Activated T-helper 9 cell treated with anti-CD3 and anti-CD28 coated beads, Interleukin-2, amount 50 U/mL, for 16 hours (primary cell): ENCODE measurements around the gene NDUFB11.

Experiments
- DNase-seq: peaks from one replicate; pipeline ENCODE4 v3.0.0-alpha.2; 2020; ENCODE audit warnings: low read depth

Gene NDUFB11

DNA sequence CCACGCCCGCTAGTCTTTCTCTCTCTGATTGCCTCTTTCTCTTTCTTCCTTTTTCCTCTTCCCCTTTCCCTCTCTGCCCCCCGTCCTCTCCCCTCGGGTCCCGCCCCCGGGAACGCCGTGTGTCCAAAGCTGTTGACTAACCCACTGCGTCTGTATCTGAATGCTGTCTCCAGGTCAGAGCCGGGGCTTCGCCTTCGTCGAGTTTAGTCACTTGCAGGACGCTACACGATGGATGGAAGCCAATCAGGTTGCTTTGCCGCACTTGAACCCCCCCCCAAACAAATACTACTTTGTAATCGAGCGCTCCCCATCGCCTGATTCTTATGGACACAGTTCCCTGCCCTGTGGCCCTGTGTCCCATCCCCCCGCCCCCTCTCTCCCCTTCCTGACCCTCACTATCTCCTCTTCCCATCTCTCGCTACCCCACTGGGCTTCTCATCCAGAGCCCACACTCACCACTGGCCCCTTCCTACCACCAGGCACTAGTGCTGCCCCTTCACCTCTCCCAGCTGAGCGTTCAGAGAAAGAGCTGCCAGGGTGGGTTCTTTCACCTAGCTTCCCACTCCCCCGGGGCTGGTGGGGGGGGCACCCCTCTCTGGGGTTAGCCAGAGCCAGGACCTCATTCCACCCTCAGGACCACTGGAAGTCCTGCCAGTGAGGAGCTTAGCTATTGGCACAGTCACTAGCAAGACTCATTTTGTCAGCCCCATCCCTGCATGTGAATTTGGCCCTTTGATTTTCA is 30.5 kb upstream of the NDUFB11 start:
- DNase-seq, result no peak

DNA sequence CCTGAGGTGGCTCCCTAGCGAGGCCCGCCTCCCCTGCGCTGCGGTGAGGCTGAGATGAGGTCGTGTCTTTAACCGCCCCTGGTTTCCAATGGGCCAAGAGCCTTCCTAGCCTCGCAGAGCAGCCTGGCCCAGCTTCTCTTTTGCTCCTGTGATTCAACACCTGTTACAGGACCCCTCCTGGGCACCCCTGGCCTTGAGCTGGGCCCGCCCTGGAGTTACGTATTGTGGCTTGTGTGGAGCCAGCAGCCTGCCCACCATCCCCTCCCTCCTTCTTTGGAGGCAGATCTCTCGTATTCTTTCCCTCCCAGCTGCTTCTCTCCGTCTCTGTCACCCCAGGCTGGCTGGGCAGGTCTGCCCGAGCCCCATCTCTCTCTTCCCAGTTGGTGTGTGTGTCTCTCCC is 29.9 kb upstream of the NDUFB11 start:
- no peak for DNase-seq

DNA sequence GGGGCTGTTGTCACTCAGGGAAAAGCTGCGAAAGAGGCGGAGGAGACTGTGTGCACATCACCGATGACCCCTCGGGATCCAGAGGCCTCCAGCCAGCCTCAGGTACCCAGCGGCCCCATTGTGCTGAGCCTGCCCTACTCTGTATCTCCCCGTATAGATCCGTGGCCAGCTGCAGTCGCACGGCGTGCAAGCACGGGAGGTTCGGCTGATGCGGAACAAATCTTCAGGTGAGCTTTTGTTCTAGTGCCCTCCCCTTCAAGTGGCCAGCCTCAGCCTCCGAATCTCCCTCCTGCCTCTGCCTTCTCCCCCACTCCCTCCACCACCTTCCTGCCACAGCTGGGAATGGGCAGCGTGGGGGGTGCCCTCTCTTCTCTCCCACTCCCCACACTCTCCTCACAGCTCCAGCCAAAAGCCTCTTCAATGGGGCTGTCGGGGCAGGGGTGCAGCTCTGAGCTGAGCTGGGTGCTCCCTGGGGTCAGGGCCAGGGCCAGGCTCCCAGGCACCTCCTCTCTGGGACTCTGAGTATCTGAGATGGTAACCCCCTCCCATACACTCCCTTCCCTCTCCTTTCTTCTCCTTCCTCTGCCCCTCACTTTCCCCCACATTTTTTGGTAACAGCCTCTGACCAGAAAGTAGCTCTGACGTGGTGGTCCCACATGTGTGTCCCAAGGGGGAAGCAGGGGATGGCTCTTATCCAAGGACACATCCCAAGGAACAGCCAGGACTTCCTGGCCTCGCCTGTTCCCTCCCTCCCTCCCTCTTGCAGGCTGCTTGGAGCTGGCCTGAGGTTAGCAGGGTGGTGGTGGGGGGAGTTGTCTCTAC is 28.7 kb upstream of the NDUFB11 start:
- no peak for DNase-seq

DNA sequence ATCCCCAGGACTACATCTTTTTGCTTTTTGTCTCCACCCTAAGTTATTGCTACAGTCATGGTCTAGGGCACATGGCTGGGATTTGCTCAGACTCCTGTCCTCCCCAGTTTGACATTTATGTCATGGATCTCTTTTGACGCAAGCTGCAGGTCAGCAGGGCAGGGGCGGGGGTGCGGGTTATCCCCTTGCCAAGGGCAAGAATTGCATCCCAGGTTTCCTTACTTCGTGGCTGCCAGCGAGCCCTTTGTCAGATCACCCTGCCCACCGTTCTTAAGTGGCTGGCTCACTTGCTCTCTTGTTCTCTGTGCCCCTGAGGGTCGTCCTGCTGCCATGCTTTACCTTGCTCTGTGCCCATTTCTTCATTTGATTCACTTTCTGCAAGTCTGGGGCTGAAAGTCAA is 28.0 kb upstream of the NDUFB11 start:
- no peak for DNase-seq

DNA sequence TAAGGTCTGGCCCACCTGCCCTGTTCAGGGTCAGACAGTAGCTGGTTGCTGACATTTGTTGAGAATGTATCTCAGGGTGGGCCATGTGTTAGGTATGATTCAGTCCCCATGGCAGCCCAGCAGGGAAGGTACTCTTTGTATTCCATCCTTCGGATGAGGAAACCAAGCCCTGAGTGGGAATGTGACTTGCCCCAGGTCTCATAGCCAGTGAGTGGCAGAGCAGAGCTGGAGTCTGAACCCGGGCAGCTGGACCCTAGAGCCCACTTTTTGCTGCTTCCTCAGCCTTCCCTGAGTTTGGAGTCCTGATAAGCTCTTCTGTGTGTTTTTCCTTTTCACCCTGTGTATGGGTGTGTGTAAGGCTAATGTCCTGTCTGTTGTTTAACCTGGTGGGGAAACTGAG is 27.5 kb upstream of the NDUFB11 start:
- no peak for DNase-seq

DNA sequence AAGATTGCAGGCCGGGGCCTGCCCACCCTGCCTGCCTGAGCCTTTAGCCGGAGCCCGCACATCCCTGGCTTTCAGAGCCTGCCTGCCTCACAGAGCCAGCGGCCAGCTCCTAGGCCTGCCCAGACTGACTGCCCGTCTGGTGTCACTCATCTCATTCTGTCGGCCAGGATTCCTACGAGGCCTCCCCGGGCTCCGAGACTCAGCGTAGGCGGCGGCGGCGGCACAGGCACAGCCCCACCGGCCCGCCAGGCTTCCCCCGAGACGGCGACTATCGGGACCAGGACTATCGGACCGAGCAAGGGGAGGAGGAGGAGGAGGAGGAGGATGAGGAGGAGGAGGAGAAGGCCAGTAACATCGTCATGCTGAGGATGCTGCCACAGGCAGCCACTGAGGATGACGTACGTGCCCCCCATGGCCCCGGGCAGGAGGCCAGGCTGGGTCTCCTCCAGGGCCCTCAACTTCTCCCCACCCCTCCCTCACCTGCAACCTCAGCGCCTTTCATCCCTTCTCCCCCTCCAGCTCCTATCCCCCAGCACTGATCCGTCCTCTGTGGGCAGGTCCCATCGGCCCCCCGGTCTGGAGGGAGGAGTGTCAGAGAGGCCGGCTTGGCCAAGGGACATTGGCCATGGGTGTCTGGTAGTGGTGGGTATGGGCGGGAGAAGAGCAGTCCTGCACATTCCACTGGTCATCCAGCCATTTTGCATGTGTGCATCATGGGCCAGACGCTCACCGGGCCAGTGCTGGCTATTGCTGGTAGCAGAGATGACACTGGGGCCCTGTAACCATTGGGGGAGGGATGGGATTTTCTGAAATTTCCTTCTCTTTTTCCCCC is 26.6 kb upstream of the NDUFB11 start:
- DNase-seq, result no peak

DNA sequence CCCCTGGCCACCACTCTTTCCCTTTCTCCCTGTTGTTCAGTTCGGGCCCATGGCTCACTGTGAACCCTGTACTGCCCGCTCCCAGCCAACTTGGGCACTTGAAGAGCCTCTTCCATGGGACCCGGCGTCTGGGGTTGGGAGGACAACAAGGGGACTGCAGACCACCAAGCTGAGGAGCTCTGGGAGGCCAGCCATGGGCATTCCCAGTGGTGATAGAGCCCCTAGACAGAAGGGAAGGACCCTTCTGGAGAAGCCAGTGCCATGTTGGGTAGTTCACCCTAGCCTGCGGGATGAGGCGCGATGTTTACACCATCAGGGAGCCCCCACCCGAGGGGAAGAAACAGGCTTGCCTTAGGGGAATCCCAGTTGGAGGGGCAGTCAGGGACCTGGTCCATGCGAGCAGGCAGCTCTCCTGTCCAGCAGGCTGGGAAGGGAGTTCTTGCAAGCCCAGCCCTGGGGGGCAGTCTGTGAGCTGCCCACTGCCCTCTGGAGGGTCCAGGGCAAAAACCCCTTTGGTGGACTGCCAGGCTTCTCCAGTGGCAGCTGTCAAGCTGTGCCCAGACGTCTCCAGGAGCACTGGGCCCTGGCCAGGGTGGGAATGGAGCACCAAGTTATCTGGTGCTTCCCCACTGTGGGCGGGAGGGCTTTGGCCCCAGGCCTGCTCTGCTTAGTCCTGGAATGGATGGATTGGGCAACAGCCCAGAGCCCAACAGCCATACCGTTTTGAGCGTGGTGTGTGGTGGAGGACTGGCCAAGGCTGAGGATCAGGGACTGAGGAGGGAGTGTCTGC is 25.4 kb upstream of the NDUFB11 start:
- DNase-seq, result no peak

DNA sequence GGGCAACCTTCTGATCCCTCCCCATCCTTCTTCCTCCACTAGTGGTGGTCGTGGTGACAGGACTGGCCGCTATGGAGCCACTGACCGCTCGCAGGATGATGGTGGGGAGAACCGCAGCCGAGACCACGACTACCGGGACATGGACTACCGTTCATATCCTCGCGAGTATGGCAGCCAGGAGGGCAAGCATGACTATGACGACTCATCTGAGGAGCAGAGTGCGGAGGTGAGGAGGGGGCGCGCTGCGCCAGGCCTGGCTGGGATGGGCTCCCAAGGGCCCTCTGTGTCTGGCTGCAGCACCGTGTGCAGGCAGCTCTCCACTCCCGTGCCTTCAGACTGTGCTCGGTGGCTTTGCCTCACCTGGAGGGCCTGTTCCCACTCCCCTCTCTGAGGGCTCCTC is 24.8 kb upstream of the NDUFB11 start:
- no peak for DNase-seq

DNA sequence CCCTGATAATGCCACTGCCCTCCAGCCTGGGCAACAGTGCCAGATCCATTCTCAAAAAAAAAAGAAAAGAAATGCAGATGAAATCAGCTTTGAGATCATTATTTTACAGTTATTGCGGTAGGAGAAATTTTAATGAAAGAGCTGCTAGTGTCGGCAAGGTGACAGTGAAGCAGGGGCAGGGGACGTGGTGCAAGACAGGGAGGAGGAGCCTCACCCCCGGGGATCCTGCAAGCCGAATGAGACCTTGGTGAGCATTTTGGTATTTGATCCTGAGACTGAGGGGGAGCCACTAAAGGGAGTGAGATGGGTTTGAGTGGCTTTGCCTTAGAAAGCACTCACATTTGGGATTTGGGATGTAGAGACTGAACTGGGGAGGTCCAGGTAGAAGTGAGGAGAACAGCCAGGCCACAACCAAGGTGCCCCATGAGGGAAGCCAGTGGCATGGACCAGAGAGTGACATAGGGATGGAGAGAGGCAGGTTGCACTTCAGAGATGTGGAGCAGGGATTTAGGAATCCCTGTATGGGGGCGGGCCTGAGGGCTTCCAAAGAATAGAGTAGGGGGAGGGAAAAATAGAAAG is 24.1 kb upstream of the NDUFB11 start:
- no peak for DNase-seq

DNA sequence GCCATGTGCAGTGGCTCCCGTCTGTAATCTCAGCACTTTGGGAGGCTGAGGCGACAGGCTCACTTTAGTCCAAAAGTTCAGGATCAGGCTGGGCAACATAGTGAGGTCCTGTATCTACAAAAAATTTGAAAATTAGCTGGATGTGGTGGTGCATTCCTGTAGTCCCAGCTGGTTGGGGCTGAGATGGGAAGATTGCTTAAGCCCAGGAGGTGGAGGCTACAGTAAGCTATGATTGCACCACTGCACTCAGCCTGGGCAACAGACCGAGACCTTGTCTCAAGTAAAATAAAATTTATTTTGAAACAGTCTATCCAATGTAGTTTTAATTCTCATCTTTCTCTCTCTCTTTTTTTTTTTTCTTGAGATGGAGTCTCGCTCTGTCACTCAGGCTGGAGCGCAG is 21.6 kb upstream of the NDUFB11 start:
- no peak for DNase-seq

DNA sequence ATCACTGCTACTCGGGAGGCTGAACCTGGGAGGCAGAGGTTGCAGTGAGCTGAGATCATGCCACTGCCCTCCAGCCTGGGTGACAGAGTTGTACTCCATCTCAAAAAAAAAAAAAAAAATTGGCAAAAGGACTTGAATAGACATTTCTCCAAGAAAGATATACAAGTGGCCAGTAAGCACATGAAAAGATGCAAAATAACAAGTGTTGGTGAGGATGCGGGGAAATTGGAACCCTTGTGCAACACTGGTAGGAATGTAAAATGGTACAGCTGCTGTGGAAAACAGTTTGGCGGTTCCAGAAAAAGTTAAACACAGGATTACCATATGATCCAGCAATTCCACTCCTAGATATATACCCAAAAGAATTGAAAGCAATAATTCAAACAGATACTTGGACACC is 19.9 kb upstream of the NDUFB11 start:
- no peak for DNase-seq

DNA sequence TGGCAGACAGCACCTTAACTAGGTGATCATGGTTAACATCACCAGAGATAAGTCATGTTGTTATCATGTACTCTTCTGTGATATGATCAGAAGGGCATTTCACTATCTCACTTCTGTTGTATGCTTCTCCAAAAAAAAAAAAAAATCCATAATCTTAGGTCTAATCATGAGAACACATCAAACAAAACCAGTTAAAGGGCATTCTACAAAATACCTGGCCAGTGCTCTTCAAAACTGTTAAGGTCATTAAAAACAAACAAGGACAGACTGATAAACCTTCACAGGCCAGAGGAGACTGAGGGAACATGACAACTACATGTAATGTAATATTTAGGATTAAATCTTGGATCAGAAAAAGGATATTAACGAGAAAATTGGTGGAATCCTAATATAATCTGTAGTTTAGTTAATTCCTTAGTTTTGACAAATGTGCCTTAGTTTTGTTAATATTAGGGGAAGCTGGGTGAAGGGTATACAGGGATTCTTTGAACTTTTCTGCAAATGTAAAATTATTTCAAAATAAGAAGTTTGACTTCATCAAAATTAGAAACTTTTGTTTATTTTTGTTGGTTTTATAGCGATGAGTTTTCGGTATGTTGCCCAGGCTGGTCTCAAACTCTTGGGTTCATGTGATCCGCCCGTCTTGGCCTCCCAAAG is 18.6 kb upstream of the NDUFB11 start:
- DNase-seq, result no peak

DNA sequence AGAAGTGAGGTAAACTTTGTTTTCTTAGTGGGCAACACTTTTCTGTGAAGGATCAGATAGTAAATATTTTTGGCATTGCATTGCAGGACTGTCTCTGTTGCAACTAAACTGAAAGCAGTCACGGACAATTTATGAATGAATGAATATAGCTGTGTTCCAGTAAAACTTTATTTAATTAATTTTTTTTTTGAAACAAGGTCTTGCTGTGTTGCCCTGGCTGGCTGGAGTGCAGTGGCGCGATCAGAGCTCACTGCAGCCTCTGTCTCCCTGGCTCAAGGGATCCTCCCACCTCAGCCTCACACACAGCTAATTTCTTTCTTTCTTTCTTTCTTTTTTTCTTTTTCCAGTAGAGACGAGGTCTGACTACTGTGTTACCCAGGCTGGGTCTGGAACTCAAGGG is 16.3 kb upstream of the NDUFB11 start:
- DNase-seq, result no peak

DNA sequence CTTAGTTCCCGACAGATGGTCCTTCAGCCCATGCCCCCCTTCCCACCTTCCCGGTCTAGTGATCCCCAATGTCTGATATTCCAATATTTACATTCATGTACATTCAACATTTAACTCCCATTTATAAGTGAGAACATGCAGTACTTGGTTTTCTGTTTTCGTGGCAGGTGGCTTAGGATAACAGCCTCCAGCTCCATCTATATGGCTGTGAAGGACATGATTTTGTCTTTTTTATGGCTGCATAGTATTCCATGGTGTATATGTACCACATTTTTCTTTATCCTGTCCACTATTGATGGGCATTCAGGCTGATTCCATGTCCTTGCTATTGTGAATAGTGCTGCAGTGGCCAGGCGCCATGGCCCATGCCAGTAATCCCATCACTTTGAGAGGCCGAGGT is 14.3 kb upstream of the NDUFB11 start:
- no peak for DNase-seq

DNA sequence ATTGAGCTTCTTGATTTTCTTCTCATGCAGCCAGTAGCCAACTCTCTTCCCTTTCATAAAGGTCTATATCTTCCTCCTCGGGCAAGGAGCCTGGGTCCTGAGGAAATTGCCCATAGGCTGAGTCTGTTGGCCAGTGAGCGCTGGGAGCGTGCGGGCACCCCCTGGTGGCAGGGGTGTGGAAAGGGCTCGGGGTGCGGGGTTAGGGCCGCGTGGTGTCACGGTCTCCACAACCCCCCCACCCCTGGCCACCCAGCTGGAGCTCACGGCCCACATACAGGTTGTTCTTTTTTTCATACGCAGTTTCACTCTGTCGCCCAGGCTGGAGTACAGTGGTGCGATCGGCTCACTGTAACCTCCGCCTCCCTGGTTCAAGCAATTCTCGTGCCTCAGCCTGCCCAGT is 13.6 kb upstream of the NDUFB11 start:
- no peak for DNase-seq

DNA sequence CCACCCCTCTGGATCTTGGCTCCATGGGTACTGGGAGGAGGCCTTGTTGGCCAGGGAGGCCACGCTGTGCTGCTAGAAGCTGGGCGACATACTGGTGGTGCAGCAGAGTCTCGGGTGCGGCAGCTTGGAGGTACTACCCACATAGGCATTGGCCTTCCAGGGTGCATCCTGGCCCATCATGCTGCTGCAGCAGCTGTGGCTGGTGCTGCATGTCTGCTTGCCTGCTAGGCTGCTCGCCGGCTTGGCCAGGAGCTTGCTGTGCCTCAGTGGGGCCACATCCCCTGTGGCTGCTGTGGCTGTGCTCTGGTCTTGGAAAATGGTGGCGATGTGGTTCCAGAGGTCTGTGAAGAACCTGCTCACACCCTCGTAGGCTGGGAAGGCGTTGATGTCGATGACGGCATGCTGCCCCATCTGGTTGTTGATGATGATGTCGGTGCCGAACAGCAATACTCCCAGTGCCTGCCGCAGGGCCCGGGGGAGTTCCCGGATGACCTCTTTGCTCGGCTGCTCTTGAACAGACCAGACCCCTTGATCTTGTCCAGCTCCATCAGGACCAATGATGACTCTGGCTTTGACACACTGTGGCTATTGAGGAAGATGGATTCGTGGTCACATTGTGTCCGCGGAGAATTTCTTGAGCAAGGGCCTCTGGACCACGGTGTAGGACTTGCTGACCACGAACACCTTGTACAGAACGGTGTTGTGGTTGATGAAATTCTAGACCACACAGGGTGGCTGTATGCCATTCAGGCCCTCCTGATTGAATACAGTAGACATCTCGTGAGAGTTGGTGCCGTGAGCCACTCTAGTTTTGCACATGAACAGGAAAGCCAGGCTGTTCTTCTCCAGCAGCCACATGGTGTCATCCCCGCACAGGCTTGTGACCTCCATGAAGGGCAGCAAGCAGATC is 12.4 kb upstream of the NDUFB11 start:
- DNase-seq, result no peak

DNA sequence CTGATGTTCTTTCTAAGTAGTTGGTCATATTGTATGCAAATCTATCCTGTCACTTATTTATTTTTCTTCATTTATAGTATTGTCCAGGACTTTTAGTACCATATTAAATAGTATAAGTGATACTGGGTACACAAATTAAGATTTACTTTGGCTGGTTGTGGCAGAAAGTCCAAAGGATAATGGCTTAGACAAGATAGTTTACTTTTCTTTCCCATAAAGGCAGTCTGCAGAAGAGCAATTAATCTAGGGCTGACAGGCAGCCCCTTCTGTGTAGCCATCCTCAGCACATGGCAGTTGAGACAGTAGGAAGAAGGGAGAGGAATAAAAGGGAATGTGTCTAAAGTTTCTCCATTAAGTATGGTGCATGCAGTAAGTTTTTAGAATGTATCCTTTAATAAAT is 6.9 kb upstream of the NDUFB11 start:
- no peak for DNase-seq

DNA sequence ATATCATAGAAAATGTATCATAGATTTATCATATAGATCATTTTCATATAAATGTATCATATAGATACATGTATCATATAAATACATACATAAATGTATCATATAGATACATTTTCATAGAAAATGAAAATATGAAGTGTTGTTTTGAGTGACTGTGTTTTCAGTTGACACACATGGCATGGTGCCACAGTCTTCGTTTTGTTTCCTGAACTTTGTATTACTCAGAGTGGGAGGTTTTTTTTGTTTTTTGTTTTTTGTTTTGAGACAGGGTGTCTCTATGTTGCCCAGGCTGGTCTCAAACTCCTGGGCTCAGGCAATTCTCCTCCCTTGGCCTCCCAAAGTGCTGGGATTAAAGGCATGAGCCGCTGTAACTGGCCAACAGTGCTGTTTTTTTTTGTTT is 4.4 kb upstream of the NDUFB11 start:
- no peak for DNase-seq

DNA sequence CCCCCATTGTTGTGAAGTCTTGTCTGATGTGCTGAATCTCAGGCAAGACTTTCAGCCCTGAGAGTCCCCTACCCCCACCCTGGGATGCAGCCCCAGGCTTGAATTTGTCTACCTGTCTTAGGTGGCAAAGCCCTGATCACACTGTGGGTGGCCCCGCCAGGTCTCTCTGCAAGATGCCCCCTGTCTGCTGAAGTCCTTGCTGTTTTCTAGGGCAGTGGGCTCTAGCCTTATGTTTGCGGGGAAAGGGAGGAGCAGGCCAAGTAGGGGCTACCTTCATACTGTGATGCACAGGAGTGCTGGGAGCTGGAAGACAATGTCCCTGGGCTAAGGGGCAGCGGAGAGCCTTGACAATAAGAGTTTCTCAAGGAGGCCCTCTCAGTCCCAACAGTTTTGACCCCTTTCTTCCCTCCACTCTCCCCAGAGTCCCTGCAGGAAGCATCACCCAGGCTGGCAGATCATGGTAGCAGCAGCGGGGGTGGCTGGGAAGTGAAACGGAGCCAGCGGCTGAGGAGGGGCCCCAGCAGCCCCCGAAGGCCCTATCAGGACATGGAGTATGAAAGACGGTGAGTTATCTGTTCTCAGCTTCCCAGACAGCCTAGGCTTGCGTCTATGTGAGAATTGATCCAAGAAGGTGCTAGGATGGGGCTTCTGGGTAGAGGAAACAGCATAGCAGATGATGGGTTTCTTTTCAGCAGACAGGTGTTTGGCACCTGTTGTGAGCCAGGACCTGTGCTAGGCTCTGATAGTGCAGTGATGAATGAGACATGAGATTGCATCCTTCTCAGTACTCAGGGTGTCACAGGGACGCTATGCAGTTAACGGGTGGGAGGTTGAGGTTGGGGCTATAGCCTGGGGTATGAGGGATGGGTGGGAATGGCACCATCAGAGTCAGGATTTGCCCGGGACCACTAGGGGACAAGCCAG is 2.7 kb upstream of the NDUFB11 start:
- no peak for DNase-seq
